Hematopoietic multipotent progenitor cell treated with erythropoietin and hydrocortisone succinate and interleukin-3 and kit ligand, for 4 days (in vitro differentiated cells): ENCODE data around the gene TBC1D20.
A peak's percentile ranks its signal among the peaks of the same experiment; 100 is the strongest.
"Not testable (repeated sequence)": the region's sequence is repeated elsewhere in the genome, so short reads cannot be mapped to it uniquely, and the experiment has no call there.

Source experiments
- DNase-seq: peaks from one replicate; pipeline ENCODE4 v3.0.0-alpha.2; 2015

TBC1D20 gene, protein sequence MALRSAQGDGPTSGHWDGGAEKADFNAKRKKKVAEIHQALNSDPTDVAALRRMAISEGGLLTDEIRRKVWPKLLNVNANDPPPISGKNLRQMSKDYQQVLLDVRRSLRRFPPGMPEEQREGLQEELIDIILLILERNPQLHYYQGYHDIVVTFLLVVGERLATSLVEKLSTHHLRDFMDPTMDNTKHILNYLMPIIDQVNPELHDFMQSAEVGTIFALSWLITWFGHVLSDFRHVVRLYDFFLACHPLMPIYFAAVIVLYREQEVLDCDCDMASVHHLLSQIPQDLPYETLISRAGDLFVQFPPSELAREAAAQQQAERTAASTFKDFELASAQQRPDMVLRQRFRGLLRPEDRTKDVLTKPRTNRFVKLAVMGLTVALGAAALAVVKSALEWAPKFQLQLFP

DNA sequence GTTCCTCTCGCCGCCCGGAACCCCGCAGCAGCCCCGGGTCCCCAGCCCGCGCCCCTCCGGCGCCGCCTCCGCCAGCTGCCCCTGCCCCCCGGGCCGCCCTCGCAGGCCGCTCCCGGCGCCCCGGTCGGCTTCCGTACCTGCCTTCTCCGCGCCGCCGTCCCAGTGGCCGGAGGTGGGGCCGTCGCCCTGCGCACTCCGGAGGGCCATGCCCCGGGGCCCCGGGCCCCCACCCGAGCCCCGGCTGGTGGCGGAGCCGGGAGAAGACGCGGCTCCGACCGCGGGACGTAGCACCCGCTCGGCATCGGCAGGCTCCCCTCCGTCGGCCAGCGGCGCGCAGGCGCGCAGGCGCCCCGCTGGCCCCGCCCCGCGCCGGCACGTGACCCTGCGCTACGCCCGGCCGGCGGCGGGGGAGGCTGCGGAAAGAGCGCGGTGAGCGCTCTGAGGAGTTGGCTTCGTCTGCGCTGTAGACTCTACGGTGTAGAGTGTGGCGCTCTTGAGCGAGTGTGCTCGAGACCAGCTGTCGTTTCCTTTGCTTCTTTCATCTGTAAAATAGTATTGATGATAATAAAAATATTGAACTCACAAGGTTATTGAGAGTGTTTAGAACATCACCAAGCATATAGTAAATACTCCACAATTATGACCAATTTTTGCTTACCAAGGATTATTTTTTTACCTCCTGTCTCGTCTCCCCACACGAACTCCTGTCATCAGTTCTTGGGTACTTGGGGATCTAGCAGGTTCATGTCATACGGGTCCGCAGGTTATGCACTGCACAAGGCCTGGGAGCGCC, at the start of gene TBC1D20:
Gene TBC1D20, minus strand, starts transcription at position 335 of the 793 bp plus-strand sequence. Its CDS starts 128 bp downstream, at position 207.
- DNase-seq = peak; percentile 96

DNA sequence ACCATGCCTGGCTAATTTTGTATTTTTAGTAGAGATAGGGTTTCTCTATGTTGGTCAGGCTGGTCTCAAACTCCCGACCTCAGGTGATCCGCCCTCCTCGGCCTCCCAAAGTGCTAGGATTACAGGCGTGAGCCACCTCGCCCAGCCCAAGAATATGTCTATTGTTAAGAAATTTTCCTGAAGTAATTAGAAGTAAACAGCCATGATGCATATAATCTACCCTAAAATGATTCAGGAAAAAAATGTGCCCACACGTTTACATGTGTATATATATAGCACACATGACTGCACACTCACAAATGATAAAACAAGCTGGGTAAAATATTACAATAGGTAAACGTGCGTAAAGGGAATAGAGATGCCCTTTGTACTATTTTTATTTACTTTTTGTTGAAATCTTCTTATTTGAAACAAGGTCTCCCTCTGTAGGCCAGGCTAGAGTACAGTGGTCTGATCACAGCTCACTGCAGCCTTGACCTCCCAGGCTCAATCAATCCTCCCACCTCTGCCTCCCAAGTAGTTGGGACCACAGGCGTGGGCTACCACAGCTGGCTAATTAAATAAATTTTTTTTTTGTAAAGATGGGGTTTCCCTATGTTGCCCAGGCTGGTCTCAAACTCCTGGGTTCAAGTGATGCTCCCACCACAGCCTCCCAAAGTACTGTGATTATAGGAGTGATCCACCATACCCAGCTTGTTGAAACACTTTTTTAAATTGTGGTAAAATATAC, 48.2 kb upstream of the TBC1D20 start:
- DNase-seq = peak; percentile 16

DNA sequence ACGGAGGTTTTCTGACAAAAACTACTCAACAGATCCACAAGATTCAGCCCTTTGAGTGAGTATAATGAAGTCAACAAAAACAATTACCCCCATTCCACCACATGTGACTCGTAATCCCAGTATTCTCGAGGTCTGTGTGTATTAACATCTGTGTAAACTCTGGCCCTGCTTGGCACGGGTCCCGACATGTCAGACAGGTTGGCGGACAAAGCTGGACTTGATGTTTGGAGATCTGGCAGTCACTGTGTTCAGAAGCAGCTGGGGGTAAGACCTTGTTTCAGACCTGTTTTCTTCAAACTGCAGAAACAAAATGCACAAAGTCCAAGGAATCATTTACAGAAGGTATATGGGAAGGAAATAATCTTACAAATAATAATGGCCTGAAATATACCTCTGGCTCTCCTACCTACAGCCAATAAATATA, 46.0 kb upstream of the TBC1D20 start:
- not testable (repeated sequence) for DNase-seq

DNA sequence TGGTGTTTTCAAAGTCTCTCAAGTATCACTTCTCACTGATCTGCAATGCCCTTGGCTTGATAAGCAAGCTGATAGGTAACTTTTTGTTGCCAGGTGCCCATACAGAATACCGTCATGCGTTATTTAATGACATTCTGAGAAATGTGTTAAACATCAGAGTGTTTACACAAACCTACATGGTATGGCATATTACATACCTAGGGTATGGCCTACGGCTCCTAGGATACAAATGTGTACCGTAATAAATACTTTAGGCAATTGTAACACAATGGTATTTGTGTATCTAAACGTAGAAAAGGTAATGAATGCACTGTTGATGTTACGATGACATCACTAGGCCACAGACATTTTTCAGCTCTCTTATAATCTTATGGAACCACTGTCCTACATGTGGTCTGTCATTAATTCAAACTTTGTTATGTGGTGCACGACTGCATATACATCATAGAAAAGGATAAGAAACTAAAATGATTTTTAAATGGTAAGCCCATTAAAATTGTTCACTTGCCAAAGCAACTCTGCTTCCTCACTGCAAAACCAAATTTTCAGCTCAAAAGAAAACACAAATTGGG, 45.5 kb upstream of the TBC1D20 start:
- no peak for DNase-seq

DNA sequence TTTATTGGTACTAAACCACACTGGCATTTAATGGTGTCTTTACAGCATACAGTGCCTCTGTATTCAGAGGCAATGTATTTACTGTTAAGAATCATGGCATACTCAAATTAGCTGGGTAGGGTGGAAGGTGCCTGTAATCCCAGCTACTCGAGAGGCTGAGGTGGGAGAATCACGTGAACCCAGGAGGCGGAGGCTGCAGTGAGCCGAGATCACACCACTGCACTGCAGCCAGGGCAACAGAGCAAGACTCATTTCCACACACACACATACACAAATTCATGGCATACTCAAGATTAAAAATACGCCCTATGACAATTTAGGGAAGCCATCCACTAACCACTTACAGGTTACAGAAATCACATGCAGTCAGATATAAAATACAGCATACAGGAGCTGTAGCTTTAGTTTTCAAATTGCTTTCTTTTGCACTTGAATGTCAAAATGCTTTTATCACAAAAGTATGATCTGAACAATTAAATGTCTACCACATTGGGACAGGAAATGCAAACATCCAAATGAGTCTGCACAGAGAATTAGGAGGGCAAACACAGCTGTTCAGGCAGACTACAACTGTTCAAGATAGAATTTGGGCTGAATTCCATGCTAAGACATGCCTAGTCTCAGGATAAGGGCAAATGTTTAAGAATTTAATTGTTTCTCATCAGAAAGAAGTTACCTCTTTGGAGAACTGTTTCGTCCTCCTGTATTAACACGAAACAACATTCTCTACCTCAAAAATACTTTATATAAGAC, 44.8 kb upstream of the TBC1D20 start:
- no peak for DNase-seq

DNA sequence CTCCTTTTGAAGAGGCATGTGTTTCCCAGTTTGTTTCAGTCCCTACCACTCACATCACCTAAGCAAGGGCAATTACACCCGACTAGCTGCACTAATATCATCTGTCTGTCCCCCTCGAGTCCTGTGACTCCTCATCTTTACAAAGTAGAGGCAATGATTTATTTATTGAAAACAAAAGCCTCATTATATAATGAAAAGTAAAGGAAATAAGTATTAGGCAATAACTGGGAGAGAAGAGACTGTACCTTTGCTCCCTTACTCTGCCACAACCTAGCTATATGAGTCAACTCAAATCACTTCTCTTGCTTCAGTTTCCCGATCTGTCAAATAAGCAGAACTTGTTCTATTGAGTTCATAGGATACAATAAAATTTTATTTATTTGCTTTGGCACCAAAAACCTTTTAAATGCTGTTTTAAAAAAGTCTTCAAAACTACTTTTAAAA, 42.3 kb upstream of the TBC1D20 start:
- no peak for DNase-seq

DNA sequence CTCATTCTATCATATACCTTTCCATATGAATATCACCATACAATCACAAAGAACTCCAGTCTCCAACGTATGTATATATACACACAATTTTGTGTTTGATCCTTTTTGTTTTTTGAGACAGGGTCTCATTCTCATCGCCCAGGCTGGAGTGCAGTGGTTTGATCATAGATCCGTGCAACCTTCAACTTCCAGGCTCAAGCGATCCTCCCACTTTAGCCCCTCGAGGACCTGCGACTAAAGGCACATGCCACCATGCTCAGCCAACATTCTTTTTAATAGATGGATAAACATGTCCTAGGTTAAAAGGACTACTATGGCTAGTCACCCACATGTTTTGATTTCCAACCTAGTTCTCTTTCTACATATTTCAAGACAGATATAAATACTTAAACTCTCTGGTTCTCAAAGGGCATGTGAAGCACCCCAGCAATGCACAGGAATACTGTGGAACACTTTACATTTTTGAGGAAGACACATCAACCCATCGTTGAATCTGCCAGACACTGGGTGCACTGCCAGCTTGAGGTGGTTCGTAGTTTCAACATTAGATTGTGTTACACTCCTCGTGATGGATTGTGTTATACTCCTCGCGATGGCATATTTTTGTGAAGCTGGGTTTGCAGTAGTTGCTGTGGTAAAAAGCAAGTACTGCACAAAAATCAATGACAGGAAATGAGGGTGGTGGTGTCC, 40.9 kb upstream of the TBC1D20 start:
- DNase-seq = no peak

DNA sequence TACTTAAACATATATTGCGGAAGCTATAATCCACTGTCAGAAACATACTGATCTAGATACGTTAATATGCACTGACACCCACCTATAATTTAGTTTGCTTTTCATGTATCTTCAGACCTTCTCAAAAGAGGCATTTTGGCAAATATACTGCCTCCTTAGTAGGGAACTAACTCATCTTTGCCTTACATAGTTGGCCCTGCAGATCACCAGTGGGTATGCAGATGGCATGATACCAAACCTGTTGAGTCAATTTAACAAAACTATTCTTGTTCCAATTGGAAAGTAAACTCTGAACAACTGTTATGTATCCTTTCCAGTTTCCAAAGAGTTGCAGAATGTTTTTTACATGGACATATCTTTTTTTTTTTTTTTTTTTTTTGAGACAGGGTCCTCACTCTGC, 35.6 kb upstream of the TBC1D20 start:
- DNase-seq = no peak

DNA sequence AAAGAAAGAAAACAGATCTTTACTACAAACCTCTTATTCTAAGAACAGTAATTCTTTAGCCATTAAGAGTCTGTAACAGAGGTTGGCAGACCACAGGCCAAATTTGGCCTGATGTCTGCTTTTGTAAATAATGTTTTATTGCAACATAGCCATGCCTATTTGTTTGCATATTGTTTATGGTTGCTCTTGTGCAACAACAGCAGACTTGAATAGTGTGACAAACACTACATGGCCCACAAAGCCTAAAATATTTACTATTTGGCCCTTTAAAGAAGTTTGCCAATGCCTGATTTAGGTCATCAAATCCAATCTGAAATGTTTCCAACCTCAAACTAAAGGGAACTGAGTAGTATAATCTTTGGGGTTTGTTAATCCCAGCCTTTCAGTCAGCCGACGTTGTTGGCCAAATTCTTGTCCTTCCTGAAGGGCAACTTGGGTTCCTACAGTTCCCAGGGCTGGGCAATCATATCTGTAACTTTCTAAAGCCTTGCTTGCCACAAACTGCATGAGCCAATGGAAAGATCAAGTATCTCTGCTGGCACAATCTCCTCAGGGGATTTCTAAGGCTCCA, 33.9 kb upstream of the TBC1D20 start:
- no peak for DNase-seq

DNA sequence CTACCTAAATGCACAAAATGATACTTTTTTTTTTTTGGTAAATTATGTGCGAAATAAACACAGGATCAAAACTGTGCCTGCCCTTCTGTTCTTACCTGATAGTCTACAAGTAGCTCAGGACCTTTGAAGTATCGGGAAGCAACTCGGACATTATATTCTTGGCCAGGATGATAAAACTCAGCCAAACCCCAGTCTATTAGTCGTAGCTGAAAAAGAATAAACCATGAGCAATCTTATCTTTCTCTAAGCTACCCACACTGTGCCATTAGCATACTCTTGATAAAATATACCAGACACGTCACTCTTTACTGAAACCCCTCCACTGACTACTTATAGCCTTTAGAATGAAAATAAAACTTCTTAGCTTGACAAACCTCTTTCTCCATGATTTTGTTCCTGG, 29.8 kb upstream of the TBC1D20 start:
- DNase-seq = peak; percentile 76

DNA sequence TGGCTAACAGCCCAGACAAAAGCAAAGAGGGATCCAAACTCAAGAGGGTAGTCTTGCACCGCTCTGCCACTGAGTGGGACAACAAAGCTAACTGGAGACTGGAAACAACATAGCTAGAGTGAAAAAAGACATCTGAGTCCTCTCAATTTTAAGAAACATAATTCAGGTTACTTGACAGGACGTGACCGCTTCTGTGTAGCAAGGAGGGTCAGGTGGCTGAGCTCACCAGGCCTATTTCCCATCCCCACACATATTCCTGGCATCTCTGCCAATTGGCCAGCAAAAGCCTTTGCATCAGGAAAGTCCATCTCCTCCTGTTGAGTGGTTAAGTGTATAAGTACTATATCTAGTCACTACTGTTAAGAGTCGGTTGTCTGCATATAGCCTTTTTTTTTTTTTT, 25.3 kb upstream of the TBC1D20 start:
- DNase-seq = no peak

DNA sequence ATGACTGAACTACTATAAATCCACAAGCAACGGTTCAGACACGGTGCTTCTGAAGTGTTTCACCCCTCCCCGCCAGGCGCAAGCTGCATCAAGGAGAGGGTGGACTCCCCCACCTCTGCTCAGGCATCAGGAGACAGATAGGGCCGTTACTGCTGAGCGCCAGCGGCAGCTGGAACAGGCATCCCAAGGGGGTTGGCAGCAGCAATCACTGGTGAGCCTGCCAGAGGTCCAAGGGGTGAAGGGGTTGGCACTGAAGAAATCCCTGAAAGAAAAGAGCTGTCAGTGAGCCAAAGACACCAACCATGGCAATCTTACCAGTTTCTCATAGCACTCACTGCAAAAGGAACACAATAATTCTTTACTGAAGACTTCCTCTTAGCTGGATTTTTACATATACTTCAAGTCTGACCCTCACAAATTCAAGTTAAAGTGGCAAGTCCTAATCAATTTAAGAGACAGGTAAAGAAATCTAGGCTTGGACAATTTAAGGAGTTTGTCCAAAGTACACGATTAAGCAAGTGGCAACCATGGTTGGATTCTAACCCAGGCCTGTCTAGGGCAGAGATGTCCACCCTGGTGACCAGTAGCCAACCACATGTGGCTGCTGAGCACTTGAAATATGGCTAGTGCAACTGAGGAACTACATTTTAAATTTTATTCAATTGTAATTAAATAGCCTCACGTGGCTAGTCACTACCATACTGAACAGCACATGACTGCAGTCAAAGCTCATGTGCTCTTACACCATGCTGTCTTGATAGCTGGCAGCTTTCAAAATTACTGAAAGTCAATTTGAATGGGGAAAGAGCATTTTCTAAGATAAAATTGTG, 21.7 kb upstream of the TBC1D20 start:
- no peak for DNase-seq

DNA sequence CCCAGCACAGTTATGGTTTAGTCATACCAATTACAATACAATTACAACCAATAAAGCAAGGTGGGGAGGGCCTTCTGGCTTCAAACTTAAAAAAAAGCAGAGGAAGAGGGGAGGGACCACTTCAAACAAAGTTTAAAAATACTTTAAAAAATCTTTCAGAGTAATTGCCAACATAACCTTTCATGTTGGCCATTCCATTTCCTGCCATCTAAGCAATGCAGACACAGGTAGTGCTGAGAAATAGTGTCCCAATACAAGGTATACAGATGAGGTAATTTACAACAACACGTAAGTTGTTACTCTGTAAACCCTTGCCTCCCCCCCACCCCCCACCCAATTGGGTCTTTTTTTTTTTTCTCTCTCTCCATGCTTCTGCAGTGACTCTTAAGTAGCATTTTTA, 18.8 kb upstream of the TBC1D20 start:
- DNase-seq = no peak

DNA sequence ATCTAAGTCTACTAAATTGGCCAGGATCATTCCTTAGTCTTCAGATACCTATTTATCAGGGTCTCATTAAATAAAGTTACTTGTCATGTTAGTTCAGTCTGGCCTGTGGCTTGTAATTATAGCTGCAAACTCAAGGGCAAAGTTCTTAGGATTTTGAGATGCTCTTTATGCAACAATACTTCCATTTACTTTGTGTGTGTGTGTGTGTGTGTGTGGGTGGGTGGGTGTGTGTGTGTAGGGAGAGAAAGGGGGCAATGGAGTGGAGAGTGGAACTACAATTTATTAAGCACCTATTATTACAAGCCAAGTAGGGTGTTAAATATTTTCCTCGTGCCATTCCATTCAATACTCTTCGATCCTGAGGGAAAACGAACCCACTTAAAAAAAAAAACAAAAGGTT, 17.7 kb upstream of the TBC1D20 start:
- no peak for DNase-seq

DNA sequence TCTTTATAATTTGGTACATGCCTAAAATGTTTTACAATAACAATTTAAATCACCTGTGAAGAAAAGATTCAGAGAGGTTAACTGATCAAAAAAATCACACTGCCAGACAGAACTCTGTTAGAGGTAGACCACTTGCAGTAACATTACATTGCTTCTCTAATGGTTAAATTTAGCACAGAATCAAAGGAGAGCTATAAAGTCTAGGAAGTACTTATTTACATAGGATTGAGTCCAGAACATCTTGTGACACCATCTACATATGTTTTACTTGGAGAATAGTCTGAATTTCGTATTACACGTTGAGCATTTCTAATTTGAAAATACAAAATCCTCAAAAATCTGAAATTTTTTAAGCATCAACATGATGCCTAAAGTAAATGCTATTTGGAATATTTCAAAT, 17.2 kb upstream of the TBC1D20 start:
- DNase-seq = no peak

DNA sequence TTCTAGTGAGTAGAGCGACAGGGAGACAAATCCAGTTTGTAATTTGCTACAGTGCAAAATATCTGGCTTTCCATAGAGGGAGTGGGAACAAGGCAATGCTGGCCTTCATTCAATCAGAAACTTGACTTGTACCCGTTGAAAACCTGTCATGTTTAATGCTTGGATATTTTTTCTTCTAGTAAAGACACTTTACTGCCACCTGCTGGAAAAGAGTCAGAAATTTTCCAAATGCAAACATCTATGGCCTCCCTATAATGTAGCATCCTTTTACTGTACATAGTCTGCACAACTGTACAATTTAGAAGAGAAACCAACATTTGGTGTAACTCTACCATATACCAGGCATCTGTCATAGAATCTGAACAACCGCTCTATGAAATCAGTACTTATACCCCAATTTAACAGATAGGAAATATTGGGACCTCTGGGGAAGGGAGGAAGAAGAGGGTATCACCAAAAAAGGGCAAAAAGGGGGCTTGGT, 16.7 kb upstream of the TBC1D20 start:
- peak; percentile 90 for DNase-seq

DNA sequence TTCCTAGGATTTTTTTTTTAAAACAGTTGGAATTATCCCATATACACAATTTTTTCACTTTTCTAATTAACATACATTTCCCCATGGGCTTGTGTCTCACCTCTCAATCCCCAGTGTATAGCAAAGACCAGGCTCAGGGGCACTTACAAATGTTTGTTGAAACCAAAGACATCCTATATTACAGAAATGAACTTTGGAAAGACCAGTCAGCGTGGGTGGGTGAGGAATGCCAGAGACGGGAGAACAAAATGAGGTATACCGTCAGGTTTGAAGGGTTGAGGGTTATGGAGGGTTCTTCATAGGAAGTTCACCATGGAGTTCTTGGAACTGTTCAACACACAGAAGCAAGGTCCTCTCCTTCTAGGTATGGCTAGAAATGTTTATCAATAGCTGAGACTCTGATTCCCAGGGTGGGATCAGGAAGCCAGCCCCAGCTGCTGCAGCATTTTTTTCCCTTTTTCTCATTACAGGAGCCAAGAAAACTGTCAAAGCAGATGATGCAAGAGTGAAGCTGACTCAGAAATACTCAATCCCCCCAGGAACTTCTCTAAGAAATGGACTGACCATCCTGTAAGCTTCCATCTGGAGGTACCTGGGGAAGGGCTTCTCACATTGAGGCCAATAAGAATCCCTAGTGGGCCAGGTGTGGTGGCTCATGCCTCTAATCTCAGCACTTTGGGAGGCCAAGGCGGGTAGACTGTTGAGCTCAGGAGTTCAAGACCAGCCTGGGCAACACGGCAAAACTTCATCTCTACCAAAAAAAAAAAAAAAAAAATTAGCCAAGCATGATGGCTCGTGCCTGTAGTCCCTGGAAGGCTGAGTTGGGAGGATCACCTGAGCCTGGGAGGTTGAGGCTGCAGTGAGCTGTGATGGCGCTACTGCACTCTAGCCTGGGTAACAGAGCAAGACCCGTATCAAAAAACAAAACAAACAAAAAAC, 15.9 kb upstream of the TBC1D20 start:
- no peak for DNase-seq

DNA sequence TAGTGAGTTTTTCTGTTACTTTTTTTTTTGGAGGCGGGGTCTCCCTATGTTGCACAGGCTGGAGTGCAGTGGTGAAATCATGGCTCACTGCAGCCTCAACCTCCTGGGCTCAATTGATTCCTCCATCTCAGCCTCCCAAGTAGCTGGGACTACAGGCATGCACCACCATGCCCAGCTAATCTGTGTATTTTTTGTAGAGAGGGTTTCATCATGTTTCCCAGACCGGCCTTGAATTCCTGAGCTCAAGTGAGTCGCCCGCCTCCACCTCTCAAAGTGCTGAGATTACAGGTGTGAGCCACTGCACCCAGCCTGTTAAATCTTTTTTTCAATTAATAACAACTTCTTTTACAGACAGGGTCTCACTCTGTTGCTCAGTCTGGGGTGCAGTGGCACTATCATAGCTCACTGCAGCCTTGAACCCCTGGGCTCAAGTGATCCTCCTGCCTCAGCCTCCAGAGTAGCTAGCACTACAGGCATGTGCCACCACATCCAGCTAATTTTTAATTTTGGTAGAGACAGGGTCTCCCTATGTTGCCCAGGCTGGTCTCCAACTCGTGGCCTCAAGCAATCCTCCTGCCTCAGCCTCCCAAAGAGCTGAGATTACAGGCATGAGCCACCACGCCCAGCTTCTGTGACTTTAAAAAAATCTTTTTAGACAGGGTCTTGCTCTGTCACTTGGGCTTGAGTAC, 14.4 kb upstream of the TBC1D20 start:
- DNase-seq = not testable (repeated sequence)
